ENCODE measurements around the gene PIH1D1. TPM values are rescaled to one million over a fixed set of nuclear protein-coding genes. Genes with fewer than 3 reads are reported as not detected.

The PIH1D1 gene
- total and polyA plus RNA-seq, 11 donors: 16.3 to 57.6 (median 31.1) TPM

DNA sequence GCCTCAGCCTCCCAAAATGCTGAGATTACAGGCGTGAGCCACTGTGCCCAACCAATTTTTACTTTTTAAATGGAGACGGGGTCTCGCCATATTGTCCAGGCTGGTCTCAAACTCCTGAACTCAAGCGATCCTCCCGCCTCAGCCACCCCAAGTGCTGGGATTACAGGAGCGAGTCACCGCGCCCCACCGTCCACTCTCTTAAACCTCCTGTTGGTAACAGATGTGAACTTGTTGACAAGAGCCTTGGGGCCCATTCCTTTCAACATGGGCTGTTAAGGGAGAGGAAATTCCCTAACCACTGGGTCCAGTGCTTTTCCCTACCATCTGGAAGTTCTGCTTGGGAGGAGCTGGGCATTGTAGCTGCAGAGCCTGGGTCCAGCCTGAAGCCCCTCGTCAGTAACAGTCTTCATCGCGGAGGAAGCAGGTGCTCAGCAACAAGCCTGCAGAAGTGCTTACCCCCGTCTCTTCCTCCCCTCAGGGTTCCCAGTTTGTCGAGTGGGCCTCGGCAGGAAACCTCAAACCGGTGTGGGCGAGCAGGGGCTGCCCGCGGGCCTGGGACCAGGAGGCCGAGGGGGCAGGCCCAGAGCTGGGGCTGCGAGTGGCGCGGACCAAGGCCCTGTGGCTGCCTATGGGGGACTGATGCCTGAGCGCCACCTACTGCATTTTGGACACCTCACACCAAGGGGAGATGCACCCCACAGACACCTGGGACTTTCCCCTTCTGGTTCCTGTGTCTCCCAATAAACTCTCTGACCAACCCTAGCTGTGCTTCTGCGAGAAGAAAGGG is 18.4 kb upstream of the PIH1D1 start:
- no peak for ATAC-seq
- intact Hi-C loops (cut with DNase I): loop anchor here in 1 of 10 donors (2.0 kb wide), 1 partner anchor 17 kb away; the partner anchor contains the start of gene ALDH16A1
- no peak for TF ChIP-seq POLR2A (IDR thresholded peaks at IDR 0.05)
- TF ChIP-seq, protein P1, sequence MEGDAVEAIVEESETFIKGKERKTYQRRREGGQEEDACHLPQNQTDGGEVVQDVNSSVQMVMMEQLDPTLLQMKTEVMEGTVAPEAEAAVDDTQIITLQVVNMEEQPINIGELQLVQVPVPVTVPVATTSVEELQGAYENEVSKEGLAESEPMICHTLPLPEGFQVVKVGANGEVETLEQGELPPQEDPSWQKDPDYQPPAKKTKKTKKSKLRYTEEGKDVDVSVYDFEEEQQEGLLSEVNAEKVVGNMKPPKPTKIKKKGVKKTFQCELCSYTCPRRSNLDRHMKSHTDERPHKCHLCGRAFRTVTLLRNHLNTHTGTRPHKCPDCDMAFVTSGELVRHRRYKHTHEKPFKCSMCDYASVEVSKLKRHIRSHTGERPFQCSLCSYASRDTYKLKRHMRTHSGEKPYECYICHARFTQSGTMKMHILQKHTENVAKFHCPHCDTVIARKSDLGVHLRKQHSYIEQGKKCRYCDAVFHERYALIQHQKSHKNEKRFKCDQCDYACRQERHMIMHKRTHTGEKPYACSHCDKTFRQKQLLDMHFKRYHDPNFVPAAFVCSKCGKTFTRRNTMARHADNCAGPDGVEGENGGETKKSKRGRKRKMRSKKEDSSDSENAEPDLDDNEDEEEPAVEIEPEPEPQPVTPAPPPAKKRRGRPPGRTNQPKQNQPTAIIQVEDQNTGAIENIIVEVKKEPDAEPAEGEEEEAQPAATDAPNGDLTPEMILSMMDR (IDR thresholded peaks at IDR 0.05): peak in 2 of 12 donors; percentile 4 to 17
- H3K4me1 ChIP-seq: peaks cover 0 to 46% (median 19%) of the 10 kb centered on the region in 12 donors
- H3K9me3 ChIP-seq: no peaks in the 10 kb centered on the region
- 83 to 95% (median 91%) methylated on average over 14 to 25 of the region's 25 CpGs for WGBS, 4 donors
- H3K27ac ChIP-seq: peak overlapping the region in 11 of 12 donors; percentile 59 to 85 (median 74)
- H3K36me3 ChIP-seq: peaks cover 0 to 21% (median 6%) of the 10 kb centered on the region in 9 donors
- DNase-seq: peak in 1 of 5 donors; percentile 77
- peaks cover 0 to 6% (median 0%) of the 10 kb centered on the region in 9 donors for H3K27me3 ChIP-seq
- peak overlapping the region in 1 of 12 donors; percentile 5 for H3K4me3 ChIP-seq

DNA sequence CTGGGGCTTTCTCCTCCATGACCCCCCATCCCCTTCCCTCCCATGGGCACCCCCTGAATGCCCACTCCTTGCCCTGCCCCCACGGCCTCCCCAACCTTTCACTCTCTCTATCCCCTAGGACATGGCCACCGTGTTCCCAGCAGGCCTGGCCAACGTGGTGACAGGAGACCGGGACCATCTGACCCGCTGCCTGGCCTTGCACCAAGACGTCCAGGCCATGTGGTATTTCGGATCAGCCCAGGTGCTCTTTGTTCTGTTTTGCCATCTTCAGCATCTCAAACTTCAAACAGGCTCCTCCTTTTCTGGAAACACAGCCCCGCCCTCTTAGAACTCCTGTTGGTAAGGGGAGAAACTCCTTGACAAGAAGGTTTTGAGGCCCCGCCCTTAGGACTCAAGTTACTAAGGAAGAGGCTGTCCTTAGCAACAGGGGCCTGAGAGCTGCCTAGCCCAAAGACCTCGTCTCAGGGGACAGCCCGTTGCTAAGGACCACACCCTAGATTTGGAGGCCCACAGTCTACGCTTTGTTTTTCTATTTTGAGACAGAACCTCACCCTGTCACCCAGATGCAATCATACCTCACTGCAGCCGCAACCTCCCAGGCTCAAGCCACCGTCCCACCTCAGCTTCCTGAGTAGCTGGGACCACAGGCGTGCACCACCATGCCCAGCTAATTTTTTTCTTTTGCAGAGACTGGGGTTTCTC is 17.3 kb upstream of the PIH1D1 start:
- peak; percentile 76 to 94 (median 89) for ATAC-seq
- Histone ChIP-seq H3K4me3 (no peak overlapping the region), H3K27ac (peak overlapping the region; percentile 47 to 85 (median 76)), H3K27me3 (peaks cover 0 to 1% (median 0%) of the 10 kb centered on the region in 9 donors), H3K36me3 (peaks cover 0 to 32% (median 9%) of the 10 kb centered on the region in 9 donors), H3K4me1 (peaks cover 0 to 45% (median 19%) of the 10 kb centered on the region in 12 donors), H3K9me3 (no peaks in the 10 kb centered on the region)
- peak; percentile 74 to 92 (median 86) for DNase-seq
- 37 to 57% (median 51%) methylated on average over 15 of the region's 15 CpGs for WGBS, 4 donors
- TF ChIP-seq, protein P1 (IDR thresholded peaks at IDR 0.05): no peak
- peak in 1 of 2 donors; percentile 47 for TF ChIP-seq POLR2A (IDR thresholded peaks at IDR 0.05)
- intact Hi-C loops (cut with DNase I): loop anchor here in 1 of 10 donors (2.0 kb wide), 1 partner anchor 16 kb away; the partner anchor contains the start of gene ALDH16A1

DNA sequence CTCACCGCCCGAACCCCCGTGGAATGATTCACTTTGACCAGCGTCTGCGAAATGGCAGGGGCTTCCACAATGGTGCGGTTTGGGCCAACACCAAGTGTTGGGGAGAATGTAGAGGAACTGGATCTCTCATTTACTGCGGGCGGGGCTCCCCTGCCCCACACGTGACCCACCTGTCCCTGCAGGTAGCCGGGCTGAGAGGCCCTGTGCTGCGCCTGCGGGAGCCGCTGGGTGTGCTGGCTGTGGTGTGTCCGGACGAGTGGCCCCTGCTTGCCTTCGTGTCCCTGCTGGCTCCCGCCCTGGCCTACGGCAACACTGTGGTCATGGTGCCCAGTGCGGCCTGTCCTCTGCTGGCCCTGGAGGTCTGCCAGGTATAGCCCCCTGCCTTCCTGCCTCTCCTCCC is 16.6 kb upstream of the PIH1D1 start:
- Histone ChIP-seq H3K27me3 (no peaks in the 10 kb centered on the region), H3K36me3 (peaks cover 0 to 34% (median 11%) of the 10 kb centered on the region in 9 donors), H3K9me3 (no peaks in the 10 kb centered on the region), H3K27ac (peak overlapping the region; percentile 47 to 81 (median 73)), H3K4me3 (no peak overlapping the region), H3K4me1 (peaks cover 0 to 38% (median 16%) of the 10 kb centered on the region in 12 donors)
- ATAC-seq (peak in 1 of 4 donors; percentile 2), DNase-seq (no peak)
- intact Hi-C loops (cut with DNase I): loop anchor here in 1 of 10 donors (2.0 kb wide), 1 partner anchor 15 kb away; the partner anchor contains the start of gene ALDH16A1
- 91 to 94% (median 93%) methylated on average over 13 to 19 of the region's 19 CpGs for WGBS, 4 donors
- TF ChIP-seq POLR2A (IDR thresholded peaks at IDR 0.05): no peak
- TF ChIP-seq, protein P1 (IDR thresholded peaks at IDR 0.05): no peak
